Neural cell (in vitro differentiated cells): Measurements from ENCODE around the gene MTFP1. TPM values are rescaled to one million over a fixed set of nuclear protein-coding genes. Genes with fewer than 3 reads are reported as not detected.

Source experiments
- H2AFZ ChIP-seq: fragments of 200-600, 300-800 bp; sonication (generic), shearing (Covaris generic); 2 replicates; pipeline ENCODE4 v1.6.0; 2014; ENCODE audit warnings: low read depth, mild to moderate bottlenecking, antibody characterized with exemption, low read length, moderate library complexity
- H3F3A ChIP-seq: fragments of 200-600 bp; shearing (Covaris generic); 2 replicates; pipeline ENCODE4 v1.6.1; 2016; ENCODE audit warnings: mild to moderate bottlenecking, moderate library complexity, mixed read lengths, antibody characterized with exemption, low read length; ENCODE audit not compliant: insufficient read depth, poor library complexity, severe bottlenecking
- H3K27ac ChIP-seq: fragments of 200-600, 300-800 bp; sonication (generic), shearing (Covaris generic); 2 replicates; pipeline ENCODE4 v1.5.1; 2014; ENCODE audit warnings: mild to moderate bottlenecking, low read length, moderate library complexity
- H3K27me3 ChIP-seq: fragments of 300-800, 200-600 bp; sonication (generic), shearing (Covaris generic); 2 replicates; pipeline ENCODE4 v1.6.0; 2014; ENCODE audit warnings: mild to moderate bottlenecking, low read depth, low read length, moderate library complexity; ENCODE audit not compliant: insufficient read depth
- H3K36me3 ChIP-seq: fragments of 300-800, 200-600 bp; sonication (generic), shearing (Covaris generic); 2 replicates; pipeline ENCODE4 v1.5.1; 2014; ENCODE audit warnings: mild to moderate bottlenecking, antibody characterized with exemption, low read length, moderate library complexity; ENCODE audit not compliant: insufficient read depth
- H3K4me2 ChIP-seq: fragments of 300-800, 200-600 bp; sonication (generic), shearing (Covaris generic); 2 replicates; pipeline ENCODE4 v1.6.0; 2014; ENCODE audit warnings: mild to moderate bottlenecking, low read length
- H3K4me3 ChIP-seq: fragments of 300-800, 200-600 bp; sonication (generic), shearing (Covaris generic); 2 replicates; pipeline ENCODE4 v1.5.1; 2014; ENCODE audit warnings: mild to moderate bottlenecking, low read length, moderate library complexity
- H3K79me2 ChIP-seq: fragments of 200-600 bp; shearing (Covaris generic); replicated peaks from 2 replicates; pipeline ENCODE4 v1.6.0; 2014; ENCODE audit warnings: mild to moderate bottlenecking, low read length, moderate library complexity; ENCODE audit not compliant: insufficient read depth
- H3K9ac ChIP-seq: fragments of 300-800, 200-600 bp; sonication (generic), shearing (Covaris generic); 2 replicates; pipeline ENCODE4 v1.6.1; 2016; ENCODE audit warnings: mild to moderate bottlenecking, low read length, mixed read lengths
- H3K9me2 ChIP-seq: fragments of 200-600 bp; shearing (Covaris generic); 2 replicates; pipeline ENCODE4 v1.6.1; 2016; ENCODE audit warnings: mild to moderate bottlenecking, low read length, mixed read lengths; ENCODE audit not compliant: insufficient read depth
- H3K9me3 ChIP-seq: fragments of 200-600, 300-800 bp; sonication (generic), shearing (Covaris generic); 2 replicates; pipeline ENCODE4 v1.6.1; 2016; ENCODE audit warnings: mild to moderate bottlenecking, mixed run types, low read length, moderate library complexity, mixed read lengths
- H4K20me1 ChIP-seq: fragments of 200-600 bp; shearing (Covaris generic); 2 replicates; pipeline ENCODE4 v1.6.1; 2016; ENCODE audit warnings: mild to moderate bottlenecking, mixed run types; ENCODE audit not compliant: insufficient read depth
- CTCF ChIP-seq: fragments of 450-650 bp; IDR thresholded peaks from 2 replicates; pipeline ENCODE4 v1.5.1; 2014; ENCODE audit warnings: antibody characterized with exemption, mild to moderate bottlenecking, moderate library complexity; ENCODE audit not compliant: poor library complexity, severe bottlenecking
- EP300 ChIP-seq: fragments of 450-650 bp; conservative IDR thresholded peaks from 2 replicates; pipeline ENCODE4 v1.6.1; 2014; ENCODE audit warnings: antibody characterized with exemption, mild to moderate bottlenecking, moderate library complexity; ENCODE audit not compliant: poor library complexity, severe bottlenecking
- EZH2 ChIP-seq: fragments of 200-600, 300-800 bp; shearing (Covaris generic), sonication (generic); IDR thresholded peaks from 2 replicates; pipeline ENCODE4 v1.6.1; 2014; ENCODE audit warnings: antibody characterized with exemption, low read length, borderline replicate concordance, mild to moderate bottlenecking; ENCODE audit not compliant: insufficient read depth, poor library complexity, severe bottlenecking
- MXI1 ChIP-seq: fragments of 450-650 bp; conservative IDR thresholded peaks from 2 replicates; pipeline ENCODE4 v1.6.1; 2014; ENCODE audit warnings: antibody characterized with exemption, mild to moderate bottlenecking; ENCODE audit not compliant: poor library complexity, severe bottlenecking
- POLR2AphosphoS5 ChIP-seq: IDR thresholded peaks from 2 replicates; pipeline ENCODE4 v1.6.1; 2012
- RAD21 ChIP-seq: fragments of 450-650 bp; conservative IDR thresholded peaks from 2 replicates; pipeline ENCODE4 v1.6.1; 2014; ENCODE audit warnings: antibody characterized with exemption, mild to moderate bottlenecking, moderate library complexity
- REST ChIP-seq: IDR thresholded peaks from 2 replicates; pipeline ENCODE4 v1.6.1; 2012; ENCODE audit warnings: borderline replicate concordance
- SMC3 ChIP-seq: fragments of 450-650 bp; conservative IDR thresholded peaks from 2 replicates; pipeline ENCODE4 v1.6.1; 2014; ENCODE audit warnings: antibody characterized with exemption, mild to moderate bottlenecking, moderate library complexity; ENCODE audit not compliant: poor library complexity
- TAF1 ChIP-seq: IDR thresholded peaks from 2 replicates; pipeline ENCODE4 v1.6.1; 2012; ENCODE audit warnings: low read depth
- polyA plus RNA-seq: library from polyadenylated mRNA; depleted of rRNA; stranded (reverse); fragments of >200 nt; gene quantifications from 2 replicates; pipeline ENCODE4 v1.2.3, GENCODE V29; 2014

Gene MTFP1
- polyA plus RNA-seq, 1 donor from 2014 or later, result 8.1 TPM

- H3K27ac ChIP-seq, result no peak overlapping the region
Observed at GRCh38 chr22:30397656-30398635, 27.6 kb upstream of the MTFP1 start.

More at GRCh38 chr22:30397656-30398635, 27.6 kb upstream of the MTFP1 start:
- peak overlapping the region; percentile 89 for H3K4me3 ChIP-seq
- no peaks in the 10 kb centered on the region for H3K79me2 ChIP-seq
- H3F3A ChIP-seq, result no peaks in the 10 kb centered on the region
- H3K9me3 ChIP-seq, result no peaks in the 10 kb centered on the region
- no peaks in the 10 kb centered on the region for H4K20me1 ChIP-seq
- TF ChIP-seq REST (no peak), SMC3 (no peak), EZH2 (no peak), TAF1 (no peak), POLR2AphosphoS5 (no peak), RAD21 (no peak), EP300 (no peak), CTCF (no peak), MXI1 (no peak)
- H2AFZ ChIP-seq, result no peak overlapping the region
- peak overlapping the region; percentile 77 for H3K4me2 ChIP-seq
- H3K9me2 ChIP-seq, result no peaks in the 10 kb centered on the region
- peak overlapping the region; percentile 63 for H3K9ac ChIP-seq
- H3K36me3 ChIP-seq, result no peaks in the 10 kb centered on the region
- peaks cover 18% of the 10 kb centered on the region for H3K27me3 ChIP-seq
